IMR-90 (cell line): Measurements from ENCODE around the gene ZFAND2B. TPM values are rescaled to one million over a fixed set of nuclear protein-coding genes. Genes with fewer than 3 reads are reported as not detected.
A peak's percentile ranks its signal among the peaks of the same experiment; 100 is the strongest.

Source experiments
- ATAC-seq: fragments of 200-7000 bp; cut with Tn5 transposase; 2 replicates; pipeline ENCODE4 v1.9.1; 2020; ENCODE audit warnings: low read depth, mild to moderate bottlenecking, moderate library complexity
- BruUV-seq: library from RNA; stranded (reverse); fragments of 400-500 nt; replicated peaks from 2 replicates; lab custom pipeline; 2021; lab: Mats Ljungman, UMichigan
- CTCF ChIA-PET: fragments of 300-600 bp; formaldehyde crosslinking; extraction: SDS; loops from one replicate; lab custom pipeline; 2021; ENCODE audit warnings: antibody characterized with exemption; lab: Yijun Ruan, JAX
- POLR2A ChIA-PET: fragments of 300-600 bp; sonication (Branson Sonifier 250); formaldehyde crosslinking; loops from one replicate; lab custom pipeline; 2022; ENCODE audit warnings: antibody characterized with exemption; ENCODE audit not compliant: unreplicated experiment; lab: Charles Lee
- DNase-seq: peaks from one replicate; pipeline ENCODE4 v3.0.0; 2013
- H2AFZ ChIP-seq: replicated peaks from 2 replicates; pipeline ENCODE3; 2013; ENCODE audit warnings: low read length, mild to moderate bottlenecking; ENCODE audit not compliant: poor library complexity
- H2AK5ac ChIP-seq: 2 replicates; pipeline ENCODE4 v1.6.1; 2013; ENCODE audit warnings: low read depth, low read length, inconsistent platforms
- H2AK9ac ChIP-seq: replicated peaks from 2 replicates; pipeline ENCODE3; 2013; ENCODE audit warnings: mild to moderate bottlenecking, low read depth, low read length, moderate library complexity; ENCODE audit not compliant: poor library complexity
- H2BK120ac ChIP-seq: 2 replicates; pipeline ENCODE4 v1.6.1; 2013; ENCODE audit warnings: low read depth, low read length, inconsistent platforms
- H2BK15ac ChIP-seq: 3 replicates; pipeline ENCODE4 v1.6.1; 2013; ENCODE audit warnings: low read depth, low read length, inconsistent platforms
- H2BK20ac ChIP-seq: 2 replicates; pipeline ENCODE4 v1.6.1; 2013; ENCODE audit warnings: low read depth, mild to moderate bottlenecking, inconsistent platforms, low read length, moderate library complexity
- H2BK5ac ChIP-seq: 2 replicates; pipeline ENCODE4 v1.6.1; 2013; ENCODE audit warnings: mild to moderate bottlenecking, low read depth, low read length, inconsistent platforms; ENCODE audit not compliant: poor library complexity, severe bottlenecking
- H3K14ac ChIP-seq: replicated peaks from 2 replicates; pipeline ENCODE4 v1.6.1; 2013; ENCODE audit warnings: low read depth, low read length, inconsistent platforms
- H3K18ac ChIP-seq: 2 replicates; pipeline ENCODE4 v1.6.1; 2013; ENCODE audit warnings: low read depth, low read length, control low read depth
- H3K23ac ChIP-seq: 2 replicates; pipeline ENCODE4 v1.6.1; 2013; ENCODE audit warnings: low read depth, low read length, inconsistent platforms
- H3K27ac ChIP-seq: 2 replicates; pipeline ENCODE4 v1.5.1; 2013; ENCODE audit warnings: mild to moderate bottlenecking, control low read depth, low read length; ENCODE audit not compliant: insufficient read depth
- H3K27me3 ChIP-seq: 2 replicates; pipeline ENCODE4 v1.6.1; 2013; ENCODE audit warnings: low read length; ENCODE audit not compliant: control insufficient read depth, insufficient read depth
- H3K36me3 ChIP-seq: 2 replicates; pipeline ENCODE4 v1.6.1; 2013; ENCODE audit warnings: low read length, mixed read lengths; ENCODE audit not compliant: control insufficient read depth, insufficient read depth
- H3K4ac ChIP-seq: 2 replicates; pipeline ENCODE4 v1.6.1; 2013; ENCODE audit warnings: low read depth, low read length, inconsistent platforms
- H3K4me1 ChIP-seq: 2 replicates; pipeline ENCODE4 v1.6.1; 2013; ENCODE audit warnings: low read length, mixed read lengths; ENCODE audit not compliant: control insufficient read depth, insufficient read depth
- H3K4me2 ChIP-seq: 2 replicates; pipeline ENCODE4 v1.6.1; 2013; ENCODE audit warnings: low read depth, mild to moderate bottlenecking, control low read depth, low read length, moderate library complexity
- H3K4me3 ChIP-seq: 2 replicates; pipeline ENCODE4 v1.5.1; 2013; ENCODE audit warnings: low read depth, mild to moderate bottlenecking, control low read depth, low read length, moderate library complexity; ENCODE audit not compliant: insufficient read depth
- H3K56ac ChIP-seq: 2 replicates; pipeline ENCODE4 v1.6.1; 2013; ENCODE audit warnings: low read length, inconsistent platforms; ENCODE audit not compliant: insufficient read depth; ENCODE audit errors: extremely low read depth
- H3K79me1 ChIP-seq, 2 experiments: 2 replicates each; pipeline ENCODE4 v1.6.1; 2013; ENCODE audit warnings: low read length in 2 of 2, inconsistent platforms in 1 of 2, low read depth in 1 of 2
- H3K9ac ChIP-seq: 2 replicates; pipeline ENCODE4 v1.6.1; 2013; ENCODE audit warnings: low read depth, low read length, control low read depth
- H3K9me1 ChIP-seq: 2 replicates; pipeline ENCODE4 v1.6.1; 2013; ENCODE audit warnings: low read length, inconsistent platforms; ENCODE audit not compliant: insufficient read depth
- H3K9me3 ChIP-seq: 2 replicates; pipeline ENCODE4 v1.6.1; 2013; ENCODE audit warnings: low read length; ENCODE audit not compliant: control insufficient read depth, insufficient read depth
- H4K20me1 ChIP-seq: 2 replicates; pipeline ENCODE4 v1.6.1; 2013; ENCODE audit warnings: low read length, inconsistent platforms; ENCODE audit not compliant: insufficient read depth
- H4K5ac ChIP-seq: 2 replicates; pipeline ENCODE4 v1.6.1; 2013; ENCODE audit warnings: mild to moderate bottlenecking, low read depth, low read length, control low read depth
- H4K8ac ChIP-seq, 2 experiments: 2 replicates each; pipeline ENCODE4 v1.6.1; 2013; ENCODE audit warnings: low read depth in 2 of 2, low read length in 2 of 2, control low read depth in 1 of 2, inconsistent platforms in 1 of 2
- H4K91ac ChIP-seq: 2 replicates; pipeline ENCODE4 v1.6.1; 2013; ENCODE audit warnings: low read depth, low read length, inconsistent platforms; ENCODE audit not compliant: insufficient read depth
- CTCF ChIP-seq: conservative IDR thresholded peaks from 2 replicates; pipeline ENCODE4 v1.5.1; 2012; ENCODE audit warnings: mild to moderate bottlenecking, low read depth, low read length, improper control_type of control experiment
- POLR2A ChIP-seq: IDR thresholded peaks from 2 replicates; pipeline ENCODE4 v1.6.1; 2012; ENCODE audit warnings: mild to moderate bottlenecking, low read depth, low read length
- RAD21 ChIP-seq: IDR thresholded peaks from 2 replicates; pipeline ENCODE4 v1.6.1; 2012; ENCODE audit warnings: low read length, improper control_type of control experiment
- WGBS, 2 experiments: methylation state at CpG; one replicate each; pipeline versions ENCODE4 v1.1.5 to v1.1.7; 2013; ENCODE audit warnings: missing lambda C conversion rate in 2 of 2; ENCODE audit not compliant: insufficient read length in 1 of 2; ENCODE audit errors: extremely low coverage in 2 of 2; 5-methylcytosine and 5-hydroxymethylcytosine counted together
- dilution Hi-C: fragments of 300-500 bp; cut with HindIII; formaldehyde crosslinking; loops from one replicate; pipeline ENCODE4 v1.14.3; 2018; ENCODE audit warnings: low sequenced_read_pairs; ENCODE audit not compliant: unreplicated experiment
- in situ Hi-C: fragments of 300-500 bp; cut with MboI; formaldehyde crosslinking; loops from 3 replicates; pipeline ENCODE4 v1.14.3; 2019; ENCODE audit warnings: low sequenced_read_pairs, inconsistent platforms, mixed read lengths
- intact Hi-C: fragments of 100-400 bp; cut with micrococcal nuclease; formaldehyde crosslinking; loops from 2 replicates; pipeline ENCODE4 v1.10.0; 2022
- polyA plus RNA-seq, 3 experiments: library from polyadenylated mRNA; depleted of rRNA; stranded (reverse); fragments of >200 nt; gene quantifications; 2 replicates each; pipeline ENCODE4 v1.2.3, GENCODE V29; 2012; ENCODE audit warnings: low replicate concordance in 1 of 3
- total RNA-seq: library from RNA; depleted of rRNA; stranded (reverse); fragments of >200 nt; gene quantifications from 2 replicates; pipeline ENCODE4 v1.2.3, GENCODE V29; 2012

ZFAND2B gene
- total and polyA plus RNA-seq, 2 of the 4 experiments (the other 2 are of a cell fraction), result 25.5 to 38.3 TPM

GRCh38 chr2:219244789-219245147 is 38.2 kb downstream of the ZFAND2B start:
- dilution Hi-C loops, result no loop called here
- H3K4me1 ChIP-seq, result peaks cover 18% of the 10 kb centered on the region
- peak overlapping the region; percentile 71 for H3K9ac ChIP-seq
- H3K4me2 ChIP-seq, result peak overlapping the region; percentile 89
- peak overlapping the region; percentile 100 for H2AFZ ChIP-seq
- peak overlapping the region; percentile 31; the same call in 1 of the 2 replicates for H4K91ac ChIP-seq
- no peaks in the 10 kb centered on the region for H3K27me3 ChIP-seq
- no peak for DNase-seq
- peak overlapping the region; percentile 72; the same call in 1 of the 2 replicates for H3K23ac ChIP-seq
- in situ Hi-C loops, result no loop called here
- H3K4ac ChIP-seq, result peak overlapping the region; percentile 89
- H3K56ac ChIP-seq, result peak overlapping the region; percentile 61
- peak overlapping the region; percentile 88 for H3K14ac ChIP-seq
- intact Hi-C loops, result no loop called here
- TF ChIP-seq CTCF (no peak), RAD21 (no peak), POLR2A (no peak)
- peaks cover 23 to 48% of the 10 kb centered on the region in 2 experiments for H3K79me1 ChIP-seq
- no peak for ATAC-seq
- H2BK15ac ChIP-seq, result no peak overlapping the region; the same call in 2 of the 3 replicates
- peak overlapping the region; percentile 82 for H2AK5ac ChIP-seq
- ChIA-PET CTCF (interaction anchor here (1.0 to 3.0 kb wide), 2 partner anchors 10 to 50 kb away, joined by 3 to 14 read pairs; no protein-coding TSS in a partner anchor), POLR2A (interaction anchor here (0.5 to 0.8 kb wide), 2 partner anchors 13 to 16 kb away, joined by 5 to 6 read pairs; no protein-coding TSS in a partner anchor)
- H2BK5ac ChIP-seq, result peak overlapping the region; percentile 61
- no CpG with 5 or more reads among the region's 6 CpGs for WGBS, 2 experiments
- 0 out of 2 replicates have a peak, but pooled peaks cover 5% of the 10 kb centered on the region for H4K20me1 ChIP-seq
- peak overlapping the region; percentile 70 for H4K5ac ChIP-seq
- no peaks in the 10 kb centered on the region for H3K9me3 ChIP-seq
- peak overlapping the region; percentile 89 to 91 for H4K8ac ChIP-seq
- H3K18ac ChIP-seq, result no peak overlapping the region
- no peak overlapping the region for H2BK20ac ChIP-seq
- H2BK120ac ChIP-seq, result no peak overlapping the region
- BruUV-seq, result no TSS peak
- H3K9me1 ChIP-seq, result peaks cover 36% of the 10 kb centered on the region
- peaks cover 16% of the 10 kb centered on the region; the same call in 1 of the 2 replicates for H3K36me3 ChIP-seq
- H2AK9ac ChIP-seq, result peak overlapping the region; percentile 99
- peak overlapping the region; percentile 89 for H3K4me3 ChIP-seq
- peak overlapping the region; percentile 61 for H3K27ac ChIP-seq
